Gastrocnemius medialis (tissue), 4 donors: ENCODE results near the gene LMCD1. TPM values are rescaled to one million over a fixed set of nuclear protein-coding genes. Genes with fewer than 3 reads are reported as not detected.

ENCODE experiments used
- ATAC-seq, 2 donors: fragments of 150-250 bp; one replicate each; pipeline ENCODE4 v1.9.1; 2016
- DNase-seq, 2 donors: peaks; one replicate each; pipeline ENCODE4 v3.0.0-alpha.2; 2019
- H3K27ac ChIP-seq, 4 donors: fragments of 200-600 bp; sonication (generic); 1 replicate in 1 of 4; 2 replicates in 3 of 4; pipeline ENCODE4 v1.5.1; 2016 to 2018; ENCODE audit warnings: mild to moderate bottlenecking in 2 of 4, moderate library complexity in 1 of 4
- H3K27me3 ChIP-seq, 3 donors: fragments of 200-600 bp; sonication (generic) in 2 of 3; 1 replicate in 1 of 3; 2 replicates in 2 of 3; pipeline versions ENCODE4 v1.5.1 to v1.6.0; 2016 to 2019; ENCODE audit warnings: mild to moderate bottlenecking in 1 of 3, moderate library complexity in 1 of 3
- H3K36me3 ChIP-seq, 2 donors: fragments of 200-600 bp; sonication (generic) in 1 of 2; one replicate each; pipeline ENCODE4 v1.5.1; 2017 to 2018
- H3K4me1 ChIP-seq, 2 donors: fragments of 200-600 bp; sonication (generic) in 1 of 2; one replicate each; pipeline ENCODE4 v1.5.1; 2016 to 2017; ENCODE audit warnings: mild to moderate bottlenecking in 2 of 2
- H3K4me3 ChIP-seq, 4 donors: fragments of 200-600 bp; sonication (generic) in 3 of 4; 1 replicate in 1 of 4; 2 replicates in 3 of 4; pipeline ENCODE4 v1.5.1; 2016 to 2019; ENCODE audit warnings: mild to moderate bottlenecking in 2 of 4
- H3K9me3 ChIP-seq, 3 donors: fragments of 200-600 bp; sonication (generic) in 2 of 3; 1 replicate in 1 of 3; 2 replicates in 2 of 3; pipeline ENCODE4 v1.5.1; 2016 to 2019
- CTCF ChIP-seq, 5 experiments: fragments of 450-650 bp in 3 of 5; fragments of 200-600 bp in 2 of 5; sonication (generic) in 2 of 5; IDR thresholded peaks in 4 of 5; conservative IDR thresholded peaks in 1 of 5; 1 replicate in 4 of 5; 2 replicates in 1 of 5; pipeline ENCODE4 v1.5.1; 2016 to 2019; ENCODE audit warnings: antibody characterized with exemption in 5 of 5, mild to moderate bottlenecking in 3 of 5, moderate library complexity in 3 of 5
- POLR2A ChIP-seq, 2 donors: fragments of 450-650 bp; IDR thresholded peaks; one replicate each; pipeline ENCODE4 v1.6.1; 2017; ENCODE audit warnings: antibody characterized with exemption in 2 of 2, mild to moderate bottlenecking in 2 of 2, moderate library complexity in 2 of 2
- in situ Hi-C, 4 donors: fragments of 200-750 bp; cut with MboI; loops; one replicate each; pipeline versions ENCODE4 v1.15.0 to v1.8.0; 2017; ENCODE audit warnings: low sequenced_read_pairs in 4 of 4
- intact Hi-C: fragments of 100-400 bp; cut with DNase I; formaldehyde crosslinking; loops from one replicate; pipeline ENCODE4 v1.15.1; 2023; ENCODE audit warnings: low total_unique reads
- total RNA-seq, 4 donors: library from RNA; depleted of rRNA; stranded (reverse); fragments of >200 nt; gene quantifications; one replicate each; pipeline versions ENCODE4 v1.1.0 to v1.2.3, GENCODE V29; 2016

LMCD1 gene
- total RNA-seq, 4 donors from 2014 or later: 96.0 to 581 (median 167) TPM

GRCh38 chr3:8486936-8487335, 14.7 kb upstream of the LMCD1 start:
- ATAC-seq (peak in 1 of 2 donors; percentile 20), DNase-seq (peak in 1 of 2 donors; percentile 28)
- H3K27ac ChIP-seq: peak overlapping the region; percentile 82 to 96 (median 90)
- in situ Hi-C loops: loop anchor here in 1 of 4 donors (10.0 kb wide), 1 partner anchor 118 kb away; no protein-coding TSS in a partner anchor
- H3K36me3 ChIP-seq: no peaks in the 10 kb centered on the region
- H3K9me3 ChIP-seq: no peaks in the 10 kb centered on the region
- peaks cover 62 to 68% of the 10 kb centered on the region in 2 donors for H3K4me1 ChIP-seq
- intact Hi-C loops: loop anchor here (10.0 kb wide), 1 partner anchor 248 kb away; the partner anchor contains the start of gene CAV3
- H3K4me3 ChIP-seq: no peak overlapping the region
- TF ChIP-seq POLR2A (IDR thresholded peaks at IDR 0.05) (no peak), CTCF (IDR thresholded peaks at IDR 0.05 in 4 of 5, conservative IDR thresholded peaks at IDR 0.05 in 1 of 5) (no peak)
- no peaks in the 10 kb centered on the region for H3K27me3 ChIP-seq

- Histone ChIP-seq H3K4me3 (no peak overlapping the region), H3K4me1 (peaks cover 48 to 58% of the 10 kb centered on the region in 2 donors), H3K27ac (peak overlapping the region; percentile 82 to 96 (median 90)), H3K36me3 (no peaks in the 10 kb centered on the region), H3K9me3 (no peaks in the 10 kb centered on the region), H3K27me3 (no peaks in the 10 kb centered on the region)
- DNase-seq (peak; percentile 73 to 80), ATAC-seq (peak; percentile 82 to 92)
- peak; percentile 23 to 50 for TF ChIP-seq POLR2A (IDR thresholded peaks at IDR 0.05)
- peak in 2 of 5 experiments; percentile 21 for TF ChIP-seq CTCF (IDR thresholded peaks at IDR 0.05 in 4 of 5, conservative IDR thresholded peaks at IDR 0.05 in 1 of 5)
- intact Hi-C loops (loop anchor here (1.0 to 10.0 kb wide), 3 partner anchors 14 to 246 kb away; partner anchors contain the start of gene CAV3), in situ Hi-C loops (loop anchor here in 1 of 4 donors (10.0 kb wide), 1 partner anchor 116 kb away; no protein-coding TSS in a partner anchor)
Observed at GRCh38 chr3:8488411-8488810, 13.2 kb upstream of the LMCD1 start.

GRCh38 chr3:8488877-8489276, 12.7 kb upstream of the LMCD1 start:
- TF ChIP-seq POLR2A (IDR thresholded peaks at IDR 0.05) (no peak), CTCF (IDR thresholded peaks at IDR 0.05 in 4 of 5, conservative IDR thresholded peaks at IDR 0.05 in 1 of 5) (no peak)
- Histone ChIP-seq H3K36me3 (no peaks in the 10 kb centered on the region), H3K9me3 (no peaks in the 10 kb centered on the region), H3K4me1 (peaks cover 44 to 53% of the 10 kb centered on the region in 2 donors), H3K27me3 (no peaks in the 10 kb centered on the region), H3K4me3 (no peak overlapping the region), H3K27ac (peak overlapping the region; percentile 82 to 96 (median 90))
- ATAC-seq: peak; percentile 23 to 46
- DNase-seq: no peak
- intact Hi-C loops (loop anchor here (1.0 to 10.0 kb wide), 3 partner anchors 14 to 246 kb away; partner anchors contain the start of gene CAV3), in situ Hi-C loops (loop anchor here in 1 of 4 donors (10.0 kb wide), 1 partner anchor 116 kb away; no protein-coding TSS in a partner anchor)

- intact Hi-C loops (loop anchor here (2.0 to 10.0 kb wide), 2 partner anchors 13 to 245 kb away; partner anchors contain the start of gene CAV3), in situ Hi-C loops (loop anchor here in 1 of 4 donors (10.0 kb wide), 1 partner anchor 115 kb away; no protein-coding TSS in a partner anchor)
- H3K4me1 ChIP-seq: peaks cover 41 to 50% of the 10 kb centered on the region in 2 donors
- TF ChIP-seq CTCF (IDR thresholded peaks at IDR 0.05 in 4 of 5, conservative IDR thresholded peaks at IDR 0.05 in 1 of 5): no peak
- no peak for TF ChIP-seq POLR2A (IDR thresholded peaks at IDR 0.05)
- ATAC-seq: peak; percentile 61 to 72
- peak overlapping the region; percentile 82 to 96 (median 90) for H3K27ac ChIP-seq
- H3K4me3 ChIP-seq: no peak overlapping the region
- H3K36me3 ChIP-seq: no peaks in the 10 kb centered on the region
- DNase-seq: peak; percentile 53 to 57
- H3K27me3 ChIP-seq: no peaks in the 10 kb centered on the region
- no peaks in the 10 kb centered on the region for H3K9me3 ChIP-seq
Observed at GRCh38 chr3:8489278-8489792, 12.3 kb upstream of the LMCD1 start.
